Bladder microvascular endothelial cell (primary cell): ENCODE data around the gene CDKL5. TPM values are rescaled to one million over a fixed set of nuclear protein-coding genes. Genes with fewer than 3 reads are reported as not detected.

Experiments used
- total RNA-seq: library from RNA; depleted of rRNA; stranded (reverse); fragments of >200 nt; gene quantifications from 2 replicates; pipeline ENCODE4 v1.2.3, GENCODE V29; 2014

CDKL5 gene
- total RNA-seq = 1.1 and 8.3 TPM in 2 replicates

DNA sequence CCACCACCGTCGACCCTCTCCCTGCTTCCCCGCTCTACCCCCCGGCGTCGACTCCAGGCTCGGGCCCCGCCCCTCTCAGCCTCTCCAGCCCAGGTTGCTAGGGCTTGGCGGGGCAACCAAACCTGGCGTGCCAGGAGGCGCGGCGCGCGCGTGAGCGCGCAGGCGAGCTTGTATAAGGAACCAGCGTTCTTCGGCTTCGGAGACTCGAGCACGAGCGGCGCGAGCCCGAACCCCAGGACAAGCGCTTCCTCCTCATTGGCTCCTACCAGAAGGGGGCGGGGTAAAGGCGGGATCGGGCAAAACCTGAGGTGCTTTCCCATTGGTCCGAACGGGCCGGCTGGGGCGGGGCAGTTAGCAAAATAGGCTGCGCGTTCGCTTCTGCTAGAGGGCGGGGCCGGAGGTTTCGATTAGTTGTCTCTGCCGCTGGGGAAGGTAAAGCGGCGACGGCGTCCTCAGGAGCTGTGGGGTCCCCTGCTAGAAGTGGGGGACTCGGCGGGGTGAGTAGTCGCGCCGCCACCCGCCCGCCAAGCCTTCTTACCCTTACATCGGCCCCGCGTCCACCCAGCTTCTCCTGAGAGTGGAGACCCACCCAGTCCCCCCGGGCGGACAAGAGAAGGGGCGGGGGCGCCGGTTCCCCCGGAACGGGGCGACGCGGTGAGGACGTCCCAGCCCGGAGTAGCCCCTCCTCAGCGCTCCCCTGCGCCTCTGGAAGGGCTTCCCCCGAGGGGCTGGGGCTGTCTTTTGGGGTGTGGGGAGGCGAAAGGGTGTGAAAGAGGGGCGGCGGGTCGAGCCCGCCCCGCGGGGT is at the start of gene CDKL5:
CDKL5 (plus strand) TSS at position 410 of the 805 bp plus-strand sequence. CDS start 81,489 bp downstream, outside the sequence.

DNA sequence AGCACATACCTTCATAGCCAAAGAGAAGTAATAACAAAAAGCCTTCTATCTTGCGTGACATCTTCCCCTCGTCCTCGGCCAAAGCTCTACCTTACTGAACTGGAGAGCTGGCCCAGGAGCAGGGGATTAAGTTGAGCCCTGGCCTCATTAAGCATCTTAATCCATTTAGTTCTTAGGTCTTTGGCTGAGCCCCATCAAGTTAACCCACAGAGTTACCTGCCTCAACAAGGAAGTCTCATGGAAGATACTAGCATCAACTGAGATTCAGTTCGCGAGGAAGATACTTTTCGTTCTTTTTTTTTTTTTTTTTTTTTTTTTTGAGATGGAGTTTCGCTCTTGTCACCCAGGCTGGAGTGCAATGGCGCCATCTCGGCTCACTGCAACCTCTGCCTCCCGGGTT is 246.6 kb downstream of the CDKL5 start, which contains the start of gene RS1:
RS1 (minus strand) TSS at position 101 of the 400 bp plus-strand sequence; CDS start at position 61, 40 bp downstream.

Other genes starting within 250 kb of the CDKL5 start
- not detected in 2 replicates for gene BEND2, start 204.7 kb upstream of the CDKL5 start, total RNA-seq
- 0.65 and 2.5 TPM in 2 replicates for gene SCML2, start 70.9 kb upstream of the CDKL5 start, total RNA-seq
- not detected in 2 replicates for gene RS1, start 246.5 kb downstream of the CDKL5 start, total RNA-seq